Neuronal stem cell (in vitro differentiated cells): ENCODE data around the gene SBDS.
"Not testable (repeated sequence)": the region's sequence is repeated elsewhere in the genome, so short reads cannot be mapped to it uniquely, and the experiment has no call there.

Source experiments
- DNase-seq: peaks from one replicate; pipeline ENCODE4 v3.0.0-alpha.2; 2013; ENCODE audit warnings: low spot score
- H2AFZ ChIP-seq: one replicate; pipeline ENCODE4 v1.6.1; 2013; ENCODE audit warnings: mild to moderate bottlenecking, low read length, inconsistent platforms
- H2AK5ac ChIP-seq: 2 replicates; pipeline ENCODE4 v1.6.1; 2013; ENCODE audit warnings: low read depth, mild to moderate bottlenecking, inconsistent platforms, low read length, moderate library complexity, mixed read lengths
- H2BK120ac ChIP-seq: 2 replicates; pipeline ENCODE4 v1.6.1; 2013; ENCODE audit warnings: low read depth, mild to moderate bottlenecking, inconsistent platforms, low read length, moderate library complexity, mixed read lengths
- H2BK12ac ChIP-seq: one replicate; pipeline ENCODE4 v1.6.1; 2013; ENCODE audit warnings: low read length, inconsistent platforms
- H2BK15ac ChIP-seq: 2 replicates; pipeline ENCODE4 v1.6.1; 2013; ENCODE audit warnings: mild to moderate bottlenecking, low read length, inconsistent platforms, mixed read lengths
- H2BK5ac ChIP-seq: one replicate; pipeline ENCODE4 v1.6.1; 2013; ENCODE audit warnings: inconsistent platforms, mild to moderate bottlenecking, low read length, moderate library complexity
- H3K14ac ChIP-seq: one replicate; pipeline ENCODE4 v1.6.1; 2013; ENCODE audit warnings: low read length, inconsistent platforms
- H3K18ac ChIP-seq: 2 replicates; pipeline ENCODE4 v1.6.1; 2013; ENCODE audit warnings: low read length, inconsistent platforms
- H3K23ac ChIP-seq: 2 replicates; pipeline ENCODE4 v1.6.1; 2013; ENCODE audit warnings: low read depth, mild to moderate bottlenecking, mixed read lengths, low read length, inconsistent platforms; ENCODE audit not compliant: poor library complexity
- H3K27ac ChIP-seq: replicated peaks from 3 replicates; pipeline ENCODE4 v1.5.1; 2013; ENCODE audit warnings: low read length, inconsistent platforms
- H3K27me3 ChIP-seq, 3 experiments: 2 replicates each; pipeline ENCODE4 v1.6.1; 2013; ENCODE audit warnings: low read length in 3 of 3, mild to moderate bottlenecking in 2 of 3, inconsistent platforms in 1 of 3, low read depth in 1 of 3, mixed read lengths in 1 of 3, moderate library complexity in 1 of 3; ENCODE audit not compliant: control insufficient read depth in 3 of 3, insufficient read depth in 3 of 3
- H3K36me3 ChIP-seq, 2 donors: replicated peaks in 1 of 2; 2 replicates each; pipeline ENCODE4 v1.6.1; 2013; ENCODE audit warnings: low read length in 2 of 2; ENCODE audit not compliant: control insufficient read depth in 2 of 2, insufficient read depth in 2 of 2
- H3K4ac ChIP-seq: 2 replicates; pipeline ENCODE4 v1.6.1; 2013; ENCODE audit warnings: inconsistent platforms, mild to moderate bottlenecking, low read length, moderate library complexity
- H3K4me1 ChIP-seq, 2 donors: 1 replicate in 1 of 2; 2 replicates in 1 of 2; pipeline ENCODE4 v1.6.1; 2013; ENCODE audit warnings: low read length in 2 of 2, low read depth in 1 of 2; ENCODE audit not compliant: control insufficient read depth in 2 of 2, insufficient read depth in 1 of 2
- H3K4me2 ChIP-seq: one replicate; pipeline ENCODE4 v1.6.1; 2013; ENCODE audit warnings: mild to moderate bottlenecking, low read length, inconsistent platforms; ENCODE audit not compliant: insufficient read depth, poor library complexity, severe bottlenecking
- H3K4me3 ChIP-seq, 2 donors: 2 replicates each; pipeline ENCODE4 v1.5.1; 2013; ENCODE audit warnings: low read length in 2 of 2, mild to moderate bottlenecking in 2 of 2, inconsistent platforms in 1 of 2, moderate library complexity in 1 of 2
- H3K79me1 ChIP-seq: one replicate; pipeline ENCODE4 v1.6.1; 2013; ENCODE audit warnings: low read depth, mild to moderate bottlenecking, inconsistent platforms, low read length, moderate library complexity
- H3K9ac ChIP-seq: one replicate; pipeline ENCODE4 v1.6.1; 2013; ENCODE audit warnings: mild to moderate bottlenecking, low read depth, low read length, inconsistent platforms; ENCODE audit not compliant: poor library complexity
- H3K9me3 ChIP-seq, 2 donors: replicated peaks in 1 of 2; 2 replicates each; pipeline versions ENCODE3 to v1.6.1; 2013; ENCODE audit warnings: low read length in 2 of 2, mild to moderate bottlenecking in 2 of 2, inconsistent platforms in 1 of 2, low read depth in 1 of 2, mixed read lengths in 1 of 2, moderate library complexity in 1 of 2; ENCODE audit not compliant: control insufficient read depth in 2 of 2, insufficient read depth in 1 of 2
- H4K8ac ChIP-seq: one replicate; pipeline ENCODE4 v1.6.1; 2013; ENCODE audit warnings: low read depth, mild to moderate bottlenecking, inconsistent platforms, low read length, moderate library complexity
- H4K91ac ChIP-seq: one replicate; pipeline ENCODE4 v1.6.1; 2013; ENCODE audit warnings: low read length, low read depth, mild to moderate bottlenecking, inconsistent platforms; ENCODE audit not compliant: poor library complexity
- WGBS, 2 donors: extraction: QIAGEN DNeasy Blood & Tissue Kit; methylation state at CpG; one replicate each; pipeline ENCODE4 v1.1.7; 2013; ENCODE audit warnings: missing lambda C conversion rate in 2 of 2, mixed read lengths in 1 of 2; ENCODE audit not compliant: insufficient read length in 2 of 2, insufficient replicate concordance in 1 of 2; ENCODE audit errors: extremely low coverage in 2 of 2; 5-methylcytosine and 5-hydroxymethylcytosine counted together

SBDS gene

GRCh38 chr7:67036432-67037395, 41.3 kb upstream of the SBDS start:
- H2BK15ac ChIP-seq, H3K9me3 ChIP-seq, H3K4me2 ChIP-seq, H2BK12ac ChIP-seq, H3K9ac ChIP-seq, H3K36me3 ChIP-seq, H2AK5ac ChIP-seq, H2BK5ac ChIP-seq, H3K79me1 ChIP-seq, H3K4me1 ChIP-seq, H3K27ac ChIP-seq, H3K14ac ChIP-seq, H4K8ac ChIP-seq, H3K23ac ChIP-seq, H3K4me3 ChIP-seq, H2AFZ ChIP-seq, DNase-seq, H2BK120ac ChIP-seq, H3K27me3 ChIP-seq, H4K91ac ChIP-seq, H3K4ac ChIP-seq, H3K18ac ChIP-seq: not testable (repeated sequence)
- no CpG with 5 or more reads among the region's 10 CpGs for WGBS, 2 donors

DNA sequence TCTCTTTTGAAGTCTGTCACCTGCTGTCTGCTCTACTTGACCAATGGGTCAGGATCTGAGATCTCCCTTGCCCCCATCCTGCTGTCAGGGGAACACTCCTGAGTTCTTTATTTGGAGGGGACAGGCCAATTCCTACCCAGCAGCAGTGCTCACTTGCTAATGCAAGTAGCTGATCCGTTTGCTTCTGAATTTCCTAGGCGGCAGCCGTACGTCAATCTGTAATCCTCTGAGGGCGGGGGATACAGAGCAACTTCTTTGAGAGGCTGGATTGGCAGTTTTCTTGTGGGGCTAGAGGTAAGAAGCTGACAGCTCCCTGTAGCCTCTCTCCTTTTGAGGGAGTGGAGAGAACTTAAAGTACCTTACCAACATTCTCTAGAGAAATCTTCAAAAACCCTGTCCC, 37.9 kb upstream of the SBDS start:
- no peaks in the 10 kb centered on the region for H3K4me1 ChIP-seq
- no peak overlapping the region for H3K4me2 ChIP-seq
- H3K27me3 ChIP-seq: no peaks in the 10 kb centered on the region
- H3K36me3 ChIP-seq: peaks cover 6 to 14% of the 10 kb centered on the region in 2 donors
- no peak overlapping the region for H4K8ac ChIP-seq
- H3K4me3 ChIP-seq: no peak overlapping the region
- H2BK120ac ChIP-seq: no peak overlapping the region
- H3K14ac ChIP-seq: no peak overlapping the region
- no peak overlapping the region for H3K27ac ChIP-seq
- no peak overlapping the region for H2BK12ac ChIP-seq
- H2AK5ac ChIP-seq: no peak overlapping the region
- no peak overlapping the region for H3K23ac ChIP-seq
- H2BK5ac ChIP-seq: no peak overlapping the region
- no peak overlapping the region for H3K9ac ChIP-seq
- peaks cover 0 to 5% of the 10 kb centered on the region in 2 donors for H3K9me3 ChIP-seq
- H3K4ac ChIP-seq: no peak overlapping the region
- no peak overlapping the region for H3K18ac ChIP-seq
- DNase-seq: no peak
- H2AFZ ChIP-seq: no peak overlapping the region
- WGBS, 2 donors: no CpG with 5 or more reads among the region's 5 CpGs
- no peak overlapping the region for H4K91ac ChIP-seq
- no peak overlapping the region for H2BK15ac ChIP-seq
- H3K79me1 ChIP-seq: no peaks in the 10 kb centered on the region

GRCh38 chr7:67031685-67032084, 36.3 kb upstream of the SBDS start:
- no CpG with 5 or more reads among the region's 2 CpGs for WGBS, 2 donors
- not testable (repeated sequence) for H3K27me3 ChIP-seq, H3K9ac ChIP-seq, H3K4me3 ChIP-seq, H2BK15ac ChIP-seq, H2BK5ac ChIP-seq, H3K4me2 ChIP-seq, H2BK120ac ChIP-seq, H3K9me3 ChIP-seq, H4K8ac ChIP-seq, H3K27ac ChIP-seq, H3K79me1 ChIP-seq, DNase-seq, H4K91ac ChIP-seq, H3K23ac ChIP-seq, H2BK12ac ChIP-seq, H3K4me1 ChIP-seq, H3K14ac ChIP-seq, H3K4ac ChIP-seq, H2AK5ac ChIP-seq, H2AFZ ChIP-seq, H3K18ac ChIP-seq
- H3K36me3 ChIP-seq: peaks cover 6 to 14% of the 10 kb centered on the region in 2 donors

DNA sequence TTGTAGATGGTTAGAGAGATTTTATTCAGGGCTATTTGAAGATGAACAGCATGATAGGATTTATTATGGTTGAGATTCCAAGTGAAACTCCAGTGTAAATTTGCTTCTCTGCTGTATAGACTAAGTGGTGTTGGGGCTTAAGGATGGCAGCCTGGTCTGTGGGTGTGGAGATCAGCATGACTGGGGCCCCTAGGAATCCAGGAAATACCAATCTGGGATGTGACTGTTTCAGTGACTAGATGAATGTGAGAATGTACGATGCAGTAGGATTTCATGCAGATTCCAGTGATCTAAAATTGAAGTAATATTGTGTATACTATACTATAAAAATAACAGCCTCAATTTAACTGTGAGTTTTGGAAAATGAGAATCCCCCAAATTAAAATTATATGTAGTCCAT, 30.1 kb upstream of the SBDS start:
- H3K4ac ChIP-seq, H2BK120ac ChIP-seq, H2BK5ac ChIP-seq, H3K9ac ChIP-seq, H4K91ac ChIP-seq, H3K79me1 ChIP-seq, H3K4me1 ChIP-seq, H3K4me2 ChIP-seq, H2BK15ac ChIP-seq, DNase-seq, H3K9me3 ChIP-seq, H4K8ac ChIP-seq, H2AFZ ChIP-seq, H3K18ac ChIP-seq, H3K14ac ChIP-seq, H2AK5ac ChIP-seq, H3K27ac ChIP-seq, H3K4me3 ChIP-seq, H2BK12ac ChIP-seq, H3K23ac ChIP-seq, H3K27me3 ChIP-seq: not testable (repeated sequence)
- peaks cover 9 to 47% of the 10 kb centered on the region in 2 donors for H3K36me3 ChIP-seq
- no CpG with 5 or more reads among the region's 1 CpG for WGBS, 2 donors
